Measurements from ENCODE around the gene DNLZ.

- TF ChIP-seq CTCF (IDR thresholded peaks at IDR 0.05) (no peak), POLR2AphosphoS5 (IDR thresholded peaks at IDR 0.05; ENCODE audit: low read depth, low read length) (no peak), ZBTB33 (IDR thresholded peaks at IDR 0.05; ENCODE audit: borderline replicate concordance, low read depth) (no peak), GATA2 (CRISPR knock-in tag; IDR thresholded peaks at IDR 0.05) (no peak), YY1 (IDR thresholded peaks at IDR 0.05; ENCODE audit: low read depth) (no peak), EZH2phosphoT487 (IDR thresholded peaks at IDR 0.05; ENCODE audit: borderline replicate concordance, low read depth) (no peak), REST (IDR thresholded peaks at IDR 0.05; ENCODE audit: low read depth, low read length) (no peak), SMC3 (IDR thresholded peaks at IDR 0.05; ENCODE audit: low read depth, low read length) (no peak), EP300 (IDR thresholded peaks at IDR 0.05; ENCODE audit: borderline replicate concordance in 1 of 2, low read depth in 1 of 2, low read length in 1 of 2) (no peak), TCF12 (IDR thresholded peaks at IDR 0.05) (no peak), TAF1 (IDR thresholded peaks at IDR 0.05; ENCODE audit: borderline replicate concordance, low read depth, low read length) (no peak)
Measured at GRCh38 chr9:136349546-136349945, 14.0 kb downstream of the DNLZ start.

All from SK-N-SH (cell line).